GM12878 (cell line): ENCODE measurements around the gene ANAPC16. TPM values are rescaled to one million over a fixed set of nuclear protein-coding genes. Genes with fewer than 3 reads are reported as not detected.

Experiments used
- ATAC-seq: fragments of 200-7000 bp; cut with Tn5 transposase; 3 replicates; pipeline ENCODE4 v1.9.1; 2020; ENCODE audit warnings: mild to moderate bottlenecking, moderate library complexity
- Bru-seq: library from RNA; stranded (reverse); fragments of 400-500 nt; gene quantifications from one replicate; lab custom pipeline; 2021; lab: Mats Ljungman, UMichigan
- BruChase-seq, 2 experiments: library from RNA; stranded (reverse); fragments of 400-500 nt; gene quantifications; one replicate each; lab custom pipeline; 2021; lab: Mats Ljungman, UMichigan
- BruUV-seq: library from RNA; stranded (reverse); fragments of 400-500 nt; replicated peaks from 2 replicates; lab custom pipeline; 2021; lab: Mats Ljungman, UMichigan
- CTCF ChIA-PET: fragments of 300-600 bp; sonication (Branson Sonifier 250); formaldehyde crosslinking; extraction: SDS; loops from one replicate; lab custom pipeline; 2021; ENCODE audit warnings: inconsistent platforms; lab: Yijun Ruan, JAX
- POLR2A ChIA-PET: fragments of 350-600 bp; formaldehyde crosslinking; extraction: SDS; loops from one replicate; lab custom pipeline; 2021; ENCODE audit warnings: inconsistent platforms; lab: Charles Lee
- RAD21 ChIA-PET: fragments of 300-600 bp; sonication (Branson Sonifier 250); formaldehyde crosslinking; loops from one replicate; lab custom pipeline; 2023; ENCODE audit warnings: antibody characterized with exemption; ENCODE audit not compliant: unreplicated experiment; lab: Charles Lee
- SMC1A ChIA-PET: fragments of 300-600 bp; sonication (Branson Sonifier 250); formaldehyde crosslinking; loops from one replicate; lab custom pipeline; 2023; ENCODE audit not compliant: unreplicated experiment, uncharacterized antibody; lab: Charles Lee
- DNase-seq: peaks from one replicate; pipeline ENCODE4 v3.0.0-alpha.2; 2011; ENCODE audit warnings: low read depth, low spot score
- FAIRE-seq: peaks from 3 replicates; lab custom pipeline; 2011; peaks lifted over from hg19 to GRCh38; lab: Jason Lieb, UNC
- H2AFZ ChIP-seq: 2 replicates; pipeline ENCODE4 v1.6.0; 2011; ENCODE audit warnings: low read depth, low read length, control low read depth; ENCODE audit not compliant: control insufficient read depth
- H3K27ac ChIP-seq: 2 replicates; pipeline ENCODE4 v1.5.1; 2011; ENCODE audit warnings: control low read depth; ENCODE audit not compliant: control insufficient read depth, insufficient read depth
- H3K27me3 ChIP-seq, 2 experiments: replicated peaks in 1 of 2; 2 replicates each; pipeline versions ENCODE4 v1.6.0 to v1.6.1; 2011; ENCODE audit warnings: low read length in 1 of 2; ENCODE audit not compliant: control insufficient read depth in 2 of 2, insufficient read depth in 2 of 2
- H3K36me3 ChIP-seq, 2 experiments: 2 replicates each; pipeline ENCODE4 v1.5.1; 2011; ENCODE audit warnings: low read length in 1 of 2; ENCODE audit not compliant: control insufficient read depth in 2 of 2, insufficient read depth in 2 of 2
- H3K4me1 ChIP-seq: 2 replicates; pipeline ENCODE4 v1.6.1; 2011; ENCODE audit warnings: mild to moderate bottlenecking, low read length, moderate library complexity, mixed read lengths; ENCODE audit not compliant: control insufficient read depth, insufficient read depth
- H3K4me2 ChIP-seq: 2 replicates; pipeline ENCODE4 v1.6.0; 2011; ENCODE audit warnings: control low read depth; ENCODE audit not compliant: control insufficient read depth, insufficient read depth
- H3K4me3 ChIP-seq: fragments of 200-600 bp; sonication (generic); 2 replicates; pipeline ENCODE4 v1.5.1; 2016
- H3K79me2 ChIP-seq: 2 replicates; pipeline ENCODE4 v1.6.0; 2011; ENCODE audit warnings: low read length; ENCODE audit not compliant: control insufficient read depth, insufficient read depth
- H3K9ac ChIP-seq: 2 replicates; pipeline ENCODE4 v1.8.0; 2011; ENCODE audit warnings: low read length, control low read depth, mixed read lengths; ENCODE audit not compliant: control insufficient read depth, insufficient read depth
- H3K9me3 ChIP-seq: replicated peaks from 3 replicates; pipeline ENCODE4 v1.5.1; 2011; ENCODE audit warnings: mild to moderate bottlenecking, low read length; ENCODE audit not compliant: control insufficient read depth, insufficient read depth
- H4K20me1 ChIP-seq: 2 replicates; pipeline ENCODE4 v1.6.0; 2011; ENCODE audit not compliant: control insufficient read depth, insufficient read depth
- BHLHE40 ChIP-seq, 2 experiments: fragments of 450-650 bp in 1 of 2; IDR thresholded peaks; 2 replicates each; pipeline ENCODE4 v1.6.1; 2011 to 2017; ENCODE audit warnings: low read depth in 2 of 2, borderline replicate concordance in 1 of 2, improper control_type of control experiment in 1 of 2, low read length in 1 of 2, mild to moderate bottlenecking in 1 of 2
- CREB1 ChIP-seq: IDR thresholded peaks from 2 replicates; pipeline ENCODE4 v1.6.1; 2012; ENCODE audit warnings: low read depth, mild to moderate bottlenecking, inconsistent platforms
- EED ChIP-seq: sonication (generic); IDR thresholded peaks from 2 replicates; pipeline ENCODE4 v1.6.1; 2016; ENCODE audit warnings: antibody characterized with exemption, low read depth
- EP300 ChIP-seq, 2 experiments: fragments of 150-350 bp in 1 of 2; IDR thresholded peaks; 2 replicates each; pipeline ENCODE4 v1.6.1; 2011 to 2012; ENCODE audit warnings: low read depth in 2 of 2, low read length in 2 of 2, borderline replicate concordance in 1 of 2, improper control_type of control experiment in 1 of 2, inconsistent platforms in 1 of 2; ENCODE audit not compliant: control insufficient read depth in 1 of 2
- JUND ChIP-seq: IDR thresholded peaks from 2 replicates; pipeline ENCODE4 v1.6.1; 2012; ENCODE audit warnings: low read depth, mild to moderate bottlenecking, low read length, improper control_type of control experiment, moderate library complexity
- KLF5 ChIP-seq: fragments of 450-650 bp; IDR thresholded peaks from 2 replicates; pipeline ENCODE4 v1.6.1; 2014; ENCODE audit warnings: mild to moderate bottlenecking; ENCODE audit not compliant: partially characterized antibody
- MEF2B ChIP-seq: fragments of 450-650 bp; IDR thresholded peaks from 2 replicates; pipeline ENCODE4 v1.6.1; 2018; ENCODE audit warnings: mild to moderate bottlenecking, moderate library complexity; ENCODE audit not compliant: partially characterized antibody, poor library complexity, severe bottlenecking
- NFYB ChIP-seq: IDR thresholded peaks from 2 replicates; pipeline ENCODE4 v1.6.1; 2011; ENCODE audit warnings: low read depth, mild to moderate bottlenecking, low read length, improper control_type of control experiment, moderate library complexity; ENCODE audit not compliant: insufficient read depth
- NRF1 ChIP-seq: conservative IDR thresholded peaks from 2 replicates; pipeline ENCODE4 v1.6.1; 2011; ENCODE audit warnings: mild to moderate bottlenecking, low read depth, low read length, improper control_type of control experiment
- PAX5 ChIP-seq: IDR thresholded peaks from 2 replicates; pipeline ENCODE4 v1.6.1; 2011; ENCODE audit warnings: low read depth, low read length, borderline replicate concordance
- POLR2A ChIP-seq: IDR thresholded peaks from 2 replicates; pipeline ENCODE4 v1.6.1; 2011; ENCODE audit warnings: low read depth, mild to moderate bottlenecking, low read length
- POLR2AphosphoS2 ChIP-seq: IDR thresholded peaks from 2 replicates; pipeline ENCODE4 v1.6.1; 2011; ENCODE audit warnings: low read depth, mild to moderate bottlenecking, low read length, improper control_type of control experiment, moderate library complexity
- RCOR1 ChIP-seq: conservative IDR thresholded peaks from 2 replicates; pipeline ENCODE4 v1.6.1; 2012; ENCODE audit warnings: low read depth, low read length, improper control_type of control experiment
- SMAD5 ChIP-seq: IDR thresholded peaks from 2 replicates; pipeline ENCODE4 v1.6.1; 2016; ENCODE audit warnings: antibody characterized with exemption, low read depth
- SMC3 ChIP-seq: IDR thresholded peaks from 2 replicates; pipeline ENCODE4 v1.6.1; 2011; ENCODE audit warnings: low read length, improper control_type of control experiment, borderline replicate concordance
- SPI1 ChIP-seq: IDR thresholded peaks from 2 replicates; pipeline ENCODE4 v1.6.1; 2011; ENCODE audit warnings: low read depth, mild to moderate bottlenecking, low read length, moderate library complexity, borderline replicate concordance; ENCODE audit not compliant: insufficient read depth
- TCF12 ChIP-seq: IDR thresholded peaks from 2 replicates; pipeline ENCODE4 v1.6.1; 2011; ENCODE audit warnings: low read depth, mild to moderate bottlenecking, low read length
- WGBS: methylation state at CpG from one replicate; pipeline ENCODE4 v1.1.6; 2016; ENCODE audit warnings: low lambda C conversion rate; ENCODE audit not compliant: insufficient replicate concordance, insufficient coverage; ENCODE audit errors: missing lambda C conversion rate; 5-methylcytosine and 5-hydroxymethylcytosine counted together
- in situ Hi-C: fragments of 300-500 bp; cut with MboI; formaldehyde crosslinking; loops from 9 replicates; pipeline ENCODE4 v1.14.3; 2018; ENCODE audit warnings: mixed read lengths
- intact Hi-C: fragments of 100-400 bp; cut with micrococcal nuclease; formaldehyde crosslinking; loops from one replicate; pipeline ENCODE4 v1.14.2; 2022; ENCODE audit not compliant: unreplicated experiment
- long read RNA-seq, 2 experiments: library from polyadenylated mRNA; unstranded; transcript quantifications; one replicate each; pipeline ENCODE4 v2.0.0, GENCODE V29; 2019 to 2020
- polyA minus RNA-seq, 3 experiments: library from RNA; depleted of rRNA, polyadenylated mRNA; stranded (reverse); fragments of >200 nt; gene quantifications; 2 replicates each; pipeline ENCODE4 v1.2.3, GENCODE V29; 2011
- polyA plus RNA-seq, 11 experiments: library from polyadenylated mRNA; depleted of rRNA in 4 of 11; unstranded in 6 of 11; stranded (reverse) in 5 of 11; fragments of >200 nt; fragmentation: Nextera tagmentation in 4 of 11; fragmentation: Illumina TruSeq in 1 of 11; extraction: Ambion mirVana in 4 of 11; extraction: Trizol in 1 of 11; gene quantifications; 1 replicate in 1 of 11; 2 replicates in 10 of 11; pipeline versions ENCODE4 v1.2.1 to v1.2.3, GENCODE V29; 2011 to 2016; ENCODE audit warnings: inconsistent platforms in 2 of 11, missing spikeins in 2 of 11, low read depth in 1 of 11
- total RNA-seq, 4 experiments: library from RNA; depleted of rRNA in 3 of 4; stranded (reverse); fragments of >200 nt in 3 of 4; fragmentation: Illumina TruSeq in 1 of 4; extraction: Trizol in 1 of 4; gene quantifications; 2 replicates each; pipeline versions ENCODE4 v1.2.1 to v1.2.3, GENCODE V29; 2013 to 2021

Gene ANAPC16
- 59.7 and 67.5 TPM in 2 replicates for total RNA-seq (2013; cell fraction: nucleolus; rRNA removed)
- total RNA-seq (2014; rRNA removed) = 69.0 and 78.1 TPM in 2 replicates
- total RNA-seq (2014; rRNA removed; fragmentation: Illumina TruSeq; extraction: Trizol) = 80.2 and 80.3 TPM in 2 replicates
- total RNA-seq (2021) = 66.9 and 72.7 TPM in 2 replicates
- polyA plus RNA-seq (2011; ENCODE audit: low read depth) = 72.2 TPM
- polyA plus RNA-seq (2011; rRNA removed) = 191 and 233 TPM in 2 replicates
- polyA plus RNA-seq (2011; cell fraction: cytosol; rRNA removed) = 67.3 and 70.7 TPM in 2 replicates
- 29.0 and 44.9 TPM in 2 replicates for polyA plus RNA-seq (2011; cell fraction: nucleus; rRNA removed)
- polyA plus RNA-seq (2012) = 93.4 and 116 TPM in 2 replicates
- 79.5 and 97.5 TPM in 2 replicates for polyA plus RNA-seq (2014; fragmentation: Illumina TruSeq; extraction: Trizol)
- 100 to 1,000 TPM; 178 to 208 TPM for polyA plus RNA-seq (2014; fragmentation: Nextera tagmentation; extraction: Ambion mirVana)
- polyA plus RNA-seq (2014; rRNA removed) = 89.1 and 123 TPM in 2 replicates
- polyA plus RNA-seq (2016; fragmentation: Nextera tagmentation; extraction: Ambion mirVana) = 100 to 1,000 TPM; 145 to 153 TPM
- polyA minus RNA-seq (2011; rRNA and poly(A)+ RNA removed) = 39.7 TPM in 2 replicates
- 9.9 and 13.9 TPM in 2 replicates for polyA minus RNA-seq (2011; cell fraction: cytosol; rRNA and poly(A)+ RNA removed)
- 7.0 and 7.7 TPM in 2 replicates for polyA minus RNA-seq (2011; cell fraction: nucleus; rRNA and poly(A)+ RNA removed)
- Bru-seq, nascent RNA = percentile 86 among the genes with signal in this experiment
- BruChase-seq, experiment 1, labeled RNA remaining after a 6-hour chase = percentile 91 among the genes with signal in this experiment
- percentile 90 among the genes with signal in this experiment for BruChase-seq, experiment 2, labeled RNA remaining after a 2-hour chase
- long read RNA-seq, experiment 1, transcript ANAPC16-205 (5 exons, 3,567 nt) = minor isoform, 8 of 67 reads
- long read RNA-seq, experiment 1, transcript ANAPC16-201 (4 exons, 3,195 nt) = major isoform, 26 of 67 reads
- long read RNA-seq, experiment 1, partial matches to known transcripts = 8 of 67 reads
- long read RNA-seq, experiment 1, other reads (novel, unspliced or antisense) = 23 of 67 reads
- long read RNA-seq, experiment 2, transcript ANAPC16-203 (3 exons, 734 nt) = minor isoform, 16 of 248 reads
- long read RNA-seq, experiment 2, transcript ANAPC16-201 (4 exons, 3,195 nt) = major isoform, 92 of 248 reads
- long read RNA-seq, experiment 2, partial matches to known transcripts = 10 of 248 reads
- long read RNA-seq, experiment 2, other reads (novel, unspliced or antisense) = 122 of 248 reads

DNA sequence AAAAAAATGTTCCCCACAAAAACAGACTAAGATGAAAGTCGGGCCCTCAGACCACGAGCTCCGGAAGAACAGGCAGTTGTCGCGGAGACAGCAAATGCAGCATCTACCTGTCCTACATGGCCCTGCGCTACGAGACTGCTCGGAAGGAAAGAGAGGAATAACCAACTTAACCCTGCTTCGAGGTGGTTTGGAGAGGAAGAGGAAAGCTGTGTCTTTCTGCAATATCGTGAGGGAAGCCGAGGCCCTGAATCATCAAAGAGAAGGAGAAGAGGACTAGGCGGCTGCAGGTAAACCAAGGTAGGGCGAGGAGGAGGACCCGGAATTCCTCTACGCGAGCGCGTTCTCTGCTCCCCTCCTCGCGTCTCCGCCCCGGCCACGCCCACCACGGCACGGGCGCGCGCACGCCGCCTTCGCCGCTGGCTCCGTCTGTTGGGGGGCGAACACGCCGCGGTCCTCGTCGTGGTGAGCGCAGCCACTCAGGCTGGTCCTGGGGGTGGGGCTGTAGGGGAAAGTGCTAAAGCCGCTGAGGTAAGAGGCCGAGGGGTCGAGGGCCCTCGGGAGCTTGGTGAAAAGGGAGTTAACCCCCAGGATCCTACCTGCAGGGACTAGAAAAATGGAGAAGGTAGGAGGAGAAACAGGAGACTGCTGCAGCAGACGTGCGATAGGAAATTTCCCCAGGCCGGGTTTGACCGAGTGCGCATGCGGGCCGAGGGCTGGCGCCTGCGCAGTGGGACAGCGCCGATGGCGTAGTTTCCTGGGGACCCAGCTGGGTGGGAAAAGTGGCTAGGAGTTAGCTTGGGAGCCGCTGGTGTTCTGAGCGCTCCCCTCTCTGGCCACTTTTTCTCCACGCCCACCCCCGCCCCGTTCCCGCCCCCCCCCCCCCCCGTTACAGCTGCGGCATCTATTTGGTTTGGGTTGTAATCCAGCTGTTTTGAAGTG is at the start of gene ANAPC16, which contains the start of gene ASCC1:
TSS of gene ANAPC16 (plus strand) at position 402 of the 939 bp plus-strand sequence. CDS start 7,903 bp downstream, outside the sequence.
TSS of gene ASCC1 (minus strand) at position 666 of the 939 bp plus-strand sequence. CDS start 2,978 bp downstream, outside the sequence.
- DNase-seq = peak; percentile 84
- Histone ChIP-seq H3K27me3 (no peaks in the 10 kb centered on the region), H2AFZ (peak within 1 kb of the TSS; percentile 76), H3K4me3 (peak within 1 kb of the TSS; percentile 89), H3K9ac (peak within 1 kb of the TSS; percentile 72), H3K4me1 (peaks cover 29% of the 10 kb centered on the region), H3K79me2 (peaks cover 67% of the 10 kb centered on the region), H3K36me3 (peaks cover 0 to 9% of the 10 kb centered on the region in 2 experiments; a peak in 1 of 4 replicates), H3K4me2 (peak within 1 kb of the TSS; percentile 94), H3K9me3 (no peaks in the 10 kb centered on the region), H4K20me1 (no peaks in the 10 kb centered on the region), H3K27ac (peak within 1 kb of the TSS; percentile 91)
- WGBS = 1% methylated on average over 50 of the region's 64 CpGs
- FAIRE-seq = peak; percentile 81
- ChIA-PET SMC1A (interaction anchor here (0.7 to 4.8 kb wide), 24 partner anchors 21 to 166 kb away, joined by 3 to 39 read pairs (median 5); partner anchors contain the start of gene DDIT4), POLR2A (interaction anchor here (0.7 to 6.9 kb wide), 22 partner anchors 10 to 126 kb away, joined by 3 to 82 read pairs (median 4); partner anchors contain the start of gene DDIT4), CTCF (interaction anchor here (0.6 to 3.0 kb wide), 14 partner anchors 12 to 167 kb away, joined by 3 to 16 read pairs (median 4); no protein-coding TSS in a partner anchor), RAD21 (interaction anchor here (0.9 to 10.2 kb wide), 18 partner anchors 11 to 233 kb away, joined by 3 to 129 read pairs (median 8); partner anchors contain the start of gene DDIT4)
- intact Hi-C loops (loop anchor here (5.0 kb wide), 4 partner anchors 44 to 319 kb away; no protein-coding TSS in a partner anchor), in situ Hi-C loops (loop anchor here (5.0 kb wide), 1 partner anchor 164 kb away; no protein-coding TSS in a partner anchor)
- TSS peak; percentile 77 for BruUV-seq
- ATAC-seq = peak; percentile 90
- TF ChIP-seq TCF12 (0 out of 2 replicates have a peak, but pooled peaks have one; percentile 4), MEF2B (peak; percentile 54), POLR2A (peak; percentile 97), KLF5 (peak; percentile 62), NRF1 (peak; percentile 97), EED (peak; percentile 43; the same call in 1 of the 2 replicates), PAX5 (peak; percentile 42; the same call in 1 of the 2 replicates), SMC3 (no peak; the same call in 1 of the 2 replicates), SMAD5 (peak; percentile 95), CREB1 (peak; percentile 61), EP300 (IDR thresholded peaks at IDR 0.05; ENCODE audit: borderline replicate concordance in 1 of 2, control insufficient read depth in 1 of 2, low read depth in 2 of 2, low read length in 2 of 2) (no peak), NFYB (0 out of 2 replicates have a peak, but pooled peaks have one; percentile 37), RCOR1 (0 out of 2 replicates have a peak, but pooled peaks have one; percentile 48), POLR2AphosphoS2 (peak; percentile 86), JUND (peak; percentile 38; the same call in 1 of the 2 replicates), BHLHE40 (IDR thresholded peaks at IDR 0.05; ENCODE audit: borderline replicate concordance in 1 of 2, low read depth in 2 of 2, low read length in 1 of 2) (peak; percentile 16 to 81; a peak in 3 of 4 replicates), SPI1 (no peak)
